Subcutaneous adipose tissue (tissue), 4 donors: Measurements from ENCODE around the gene C11orf16. TPM values are rescaled to one million over a fixed set of nuclear protein-coding genes. Genes with fewer than 3 reads are reported as not detected.

Source experiments
- small RNA-seq: library from RNA; depleted of rRNA; stranded (forward); fragments of <200 nt; gene quantifications from one replicate; pipeline ENCODE3, GENCODE V24; 2016
- total RNA-seq, 4 donors: library from RNA; depleted of rRNA; stranded (reverse); fragments of >200 nt; gene quantifications; one replicate each; pipeline ENCODE4 v1.1.0, GENCODE V29; 2016
- TF ChIP-seq, protein P1 (sequence below): fragments of 450-650 bp; IDR thresholded peaks from one replicate; pipeline ENCODE4 v1.5.1; 2016; ENCODE audit warnings: low read depth, mild to moderate bottlenecking, control low read depth, antibody characterized with exemption, moderate library complexity

The C11orf16 gene
- total RNA-seq, 4 donors from 2014 or later = not detected

DNA sequence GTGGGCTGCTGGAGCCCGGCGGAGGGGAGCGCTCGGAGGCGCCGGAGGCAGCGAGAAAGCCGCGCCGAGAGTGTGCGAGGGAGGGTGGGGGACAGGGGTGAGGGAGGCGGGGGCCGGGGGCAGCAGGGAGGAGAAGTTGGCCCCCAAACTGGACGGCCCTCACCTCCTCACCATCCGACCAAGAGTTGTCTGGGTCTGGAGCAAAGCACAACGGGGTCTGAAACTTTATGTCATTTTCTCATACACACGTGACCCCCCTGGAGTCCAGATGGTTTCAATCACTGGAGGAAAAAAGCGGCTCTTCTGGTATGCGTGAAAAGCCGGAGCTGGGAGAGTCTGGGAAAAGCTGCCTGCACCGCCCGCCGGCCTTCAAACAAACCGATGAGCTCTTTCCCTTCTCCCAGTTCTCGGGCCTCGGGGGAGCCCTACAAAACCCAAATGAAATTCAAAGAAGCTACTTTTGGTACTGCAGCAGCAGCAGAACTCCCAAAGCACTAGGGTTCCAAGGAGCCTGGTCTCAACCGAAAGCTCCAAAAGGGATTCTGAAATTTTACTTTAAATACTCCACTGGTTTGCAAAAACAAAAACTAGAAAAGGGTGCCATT lies 61.5 kb downstream of the C11orf16 start:
- TF ChIP-seq, protein P1, sequence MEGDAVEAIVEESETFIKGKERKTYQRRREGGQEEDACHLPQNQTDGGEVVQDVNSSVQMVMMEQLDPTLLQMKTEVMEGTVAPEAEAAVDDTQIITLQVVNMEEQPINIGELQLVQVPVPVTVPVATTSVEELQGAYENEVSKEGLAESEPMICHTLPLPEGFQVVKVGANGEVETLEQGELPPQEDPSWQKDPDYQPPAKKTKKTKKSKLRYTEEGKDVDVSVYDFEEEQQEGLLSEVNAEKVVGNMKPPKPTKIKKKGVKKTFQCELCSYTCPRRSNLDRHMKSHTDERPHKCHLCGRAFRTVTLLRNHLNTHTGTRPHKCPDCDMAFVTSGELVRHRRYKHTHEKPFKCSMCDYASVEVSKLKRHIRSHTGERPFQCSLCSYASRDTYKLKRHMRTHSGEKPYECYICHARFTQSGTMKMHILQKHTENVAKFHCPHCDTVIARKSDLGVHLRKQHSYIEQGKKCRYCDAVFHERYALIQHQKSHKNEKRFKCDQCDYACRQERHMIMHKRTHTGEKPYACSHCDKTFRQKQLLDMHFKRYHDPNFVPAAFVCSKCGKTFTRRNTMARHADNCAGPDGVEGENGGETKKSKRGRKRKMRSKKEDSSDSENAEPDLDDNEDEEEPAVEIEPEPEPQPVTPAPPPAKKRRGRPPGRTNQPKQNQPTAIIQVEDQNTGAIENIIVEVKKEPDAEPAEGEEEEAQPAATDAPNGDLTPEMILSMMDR = no peak

DNA sequence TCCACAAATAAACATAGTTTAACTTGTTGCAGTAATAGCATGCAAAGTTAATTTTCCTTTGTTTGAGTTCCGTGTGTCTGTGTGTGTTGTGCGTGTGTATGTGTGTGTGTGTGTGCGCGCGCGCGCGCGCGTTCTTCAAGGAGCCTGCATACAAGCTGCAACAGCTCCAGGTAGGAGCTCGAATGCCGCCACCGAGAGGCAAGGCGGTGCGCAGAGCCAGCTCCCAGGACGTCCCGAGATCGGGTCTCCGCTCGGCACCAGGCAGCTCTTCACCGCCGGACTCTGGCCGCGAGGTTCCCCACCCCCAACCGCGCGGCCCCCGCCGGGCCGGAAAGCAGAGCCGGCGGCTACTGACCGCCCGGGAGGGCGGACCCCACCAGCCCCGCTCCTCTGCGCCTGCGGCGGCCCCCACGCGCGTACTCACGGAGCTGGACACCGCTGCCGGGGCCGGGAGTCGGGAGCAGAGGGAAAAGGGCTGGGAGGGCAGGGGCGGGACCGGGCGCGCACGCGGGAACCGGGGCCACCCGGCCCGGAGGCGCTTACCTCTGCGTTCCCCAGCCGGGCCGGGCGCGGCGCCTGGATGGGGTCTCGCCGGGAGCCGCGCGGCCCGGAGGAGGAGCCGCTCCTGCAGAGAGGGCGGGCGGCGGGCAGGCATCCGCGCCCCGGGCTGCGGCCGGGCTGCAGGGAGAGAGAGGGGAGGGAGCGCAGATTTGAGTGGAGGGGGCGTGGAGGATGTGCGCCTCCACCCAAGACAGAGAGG lies 62.2 kb downstream of the C11orf16 start:
- TF ChIP-seq, protein P1 = no peak

Small RNA genes lying within 50 kb of the gene (small RNA-seq; reads per million reads assigned to genes)
- 0.49 reads per million for gene RF00019

Other genes with a start within 250 kb of the C11orf16 start
- gene AKIP1, start 21.8 kb downstream of the C11orf16 start, total RNA-seq = 10 to 100 TPM in 3 of 4 donors, 1 to 10 TPM in 1; 3.6 to 23.5 (median 16.1) TPM
- not detected for gene ASCL3, start 10.1 kb upstream of the C11orf16 start, total RNA-seq
- 10 to 100 TPM; 37.1 to 56.8 (median 47.0) TPM for gene TMEM9B, start 31.5 kb upstream of the C11orf16 start, total RNA-seq
- gene NRIP3, start 71.1 kb upstream of the C11orf16 start, total RNA-seq = 10 to 100 TPM in 1 of 4 donors, 1 to 10 TPM in 1, under 1 TPM in 2; 0.38 to 19.7 (median 1.5) TPM
- 10 to 100 TPM; 16.6 to 55.2 (median 31.9) TPM for gene SCUBE2, start 158.7 kb upstream of the C11orf16 start, total RNA-seq